ENCODE data around the gene PXMP4.

DNA sequence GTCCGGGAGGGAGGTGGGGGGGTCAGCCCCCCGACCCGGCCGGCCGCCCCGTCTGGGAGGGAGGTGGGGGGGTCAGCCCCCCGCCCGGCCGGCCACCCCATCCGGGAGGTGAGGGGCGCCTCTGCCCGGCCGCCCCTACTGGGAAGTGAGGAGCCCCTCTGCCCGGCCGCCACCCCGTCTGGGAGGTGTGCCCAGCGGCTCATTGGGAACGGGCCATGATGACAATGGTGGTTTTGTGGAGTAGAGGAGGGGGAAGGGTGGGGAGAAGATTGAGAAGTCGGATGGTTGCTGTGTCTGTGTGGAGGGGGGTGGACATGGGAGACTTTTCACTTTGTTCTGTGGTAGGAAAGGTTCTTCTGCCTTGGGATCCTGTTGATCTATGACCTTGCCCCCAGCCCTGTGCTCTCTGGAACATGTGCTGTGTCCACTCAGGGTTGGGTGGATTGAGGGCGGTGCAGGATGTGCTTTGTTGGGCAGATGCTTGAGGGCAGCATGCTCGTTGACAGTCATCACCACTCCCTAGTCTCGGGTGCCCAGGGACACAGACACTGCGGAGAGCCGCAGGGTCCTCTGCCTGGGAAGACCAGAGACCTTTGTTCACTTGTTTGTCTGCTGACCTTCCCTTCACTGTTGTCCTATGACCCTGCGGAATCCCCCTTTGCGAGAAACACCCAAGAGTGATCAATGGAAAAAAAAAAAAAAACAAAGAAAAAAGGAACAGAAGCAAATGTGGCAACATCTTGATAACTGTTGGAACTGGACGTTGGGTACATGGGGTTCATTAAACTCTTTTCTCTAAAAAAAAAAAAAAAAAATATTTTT lies 18.3 kb downstream of the PXMP4 start:
- TF ChIP-seq, protein P1, sequence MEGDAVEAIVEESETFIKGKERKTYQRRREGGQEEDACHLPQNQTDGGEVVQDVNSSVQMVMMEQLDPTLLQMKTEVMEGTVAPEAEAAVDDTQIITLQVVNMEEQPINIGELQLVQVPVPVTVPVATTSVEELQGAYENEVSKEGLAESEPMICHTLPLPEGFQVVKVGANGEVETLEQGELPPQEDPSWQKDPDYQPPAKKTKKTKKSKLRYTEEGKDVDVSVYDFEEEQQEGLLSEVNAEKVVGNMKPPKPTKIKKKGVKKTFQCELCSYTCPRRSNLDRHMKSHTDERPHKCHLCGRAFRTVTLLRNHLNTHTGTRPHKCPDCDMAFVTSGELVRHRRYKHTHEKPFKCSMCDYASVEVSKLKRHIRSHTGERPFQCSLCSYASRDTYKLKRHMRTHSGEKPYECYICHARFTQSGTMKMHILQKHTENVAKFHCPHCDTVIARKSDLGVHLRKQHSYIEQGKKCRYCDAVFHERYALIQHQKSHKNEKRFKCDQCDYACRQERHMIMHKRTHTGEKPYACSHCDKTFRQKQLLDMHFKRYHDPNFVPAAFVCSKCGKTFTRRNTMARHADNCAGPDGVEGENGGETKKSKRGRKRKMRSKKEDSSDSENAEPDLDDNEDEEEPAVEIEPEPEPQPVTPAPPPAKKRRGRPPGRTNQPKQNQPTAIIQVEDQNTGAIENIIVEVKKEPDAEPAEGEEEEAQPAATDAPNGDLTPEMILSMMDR (IDR thresholded peaks at IDR 0.05): no peak
- no peak for TF ChIP-seq POLR2AphosphoS5 (IDR thresholded peaks at IDR 0.05)

All from transverse colon (tissue), 4 donors.